OCI-LY1 (cell line): ENCODE measurements around the gene MLPH.

Experiments
- H2AFZ ChIP-seq: fragments of 200-600 bp; sonication (generic), shearing (Covaris generic); 2 replicates; pipeline ENCODE4 v1.6.0; 2014; ENCODE audit warnings: antibody characterized with exemption, mild to moderate bottlenecking, low read length
- H3F3A ChIP-seq: fragments of 200-600 bp; sonication (generic), shearing (Covaris generic); 2 replicates; pipeline ENCODE4 v1.6.0; 2014; ENCODE audit warnings: mild to moderate bottlenecking, antibody characterized with exemption, low read length, moderate library complexity; ENCODE audit not compliant: insufficient read depth
- H3K27ac ChIP-seq: fragments of 200-600 bp; sonication (generic); 2 replicates; pipeline ENCODE4 v1.5.1; 2014; ENCODE audit warnings: low read length, mixed run types, mild to moderate bottlenecking, low read depth; ENCODE audit not compliant: poor library complexity, severe bottlenecking
- H3K27me3 ChIP-seq: fragments of 200-600 bp; sonication (generic); 2 replicates; pipeline ENCODE4 v1.6.0; 2014; ENCODE audit warnings: antibody characterized with exemption, mild to moderate bottlenecking, low read length, moderate library complexity; ENCODE audit not compliant: insufficient read depth
- H3K36me3 ChIP-seq: fragments of 200-600 bp; sonication (generic); 2 replicates; pipeline ENCODE4 v1.6.1; 2014; ENCODE audit warnings: mild to moderate bottlenecking, antibody characterized with exemption, low read length, moderate library complexity, mixed read lengths; ENCODE audit not compliant: insufficient read depth
- H3K4me1 ChIP-seq: fragments of 200-600 bp; sonication (generic); 2 replicates; pipeline ENCODE4 v1.5.1; 2014; ENCODE audit warnings: mild to moderate bottlenecking, low read length, moderate library complexity; ENCODE audit not compliant: insufficient read depth, severe bottlenecking
- H3K4me2 ChIP-seq: fragments of 200-600 bp; sonication (generic), shearing (Covaris generic); 2 replicates; pipeline ENCODE4 v1.6.1; 2014; ENCODE audit warnings: low read length
- H3K4me3 ChIP-seq: fragments of 200-600 bp; sonication (generic); 2 replicates; pipeline ENCODE4 v1.5.1; 2014; ENCODE audit warnings: low read length, low read depth, mild to moderate bottlenecking, mixed read lengths; ENCODE audit not compliant: poor library complexity, severe bottlenecking
- H3K79me2 ChIP-seq: fragments of 200-600 bp; shearing (Covaris generic); 2 replicates; pipeline ENCODE4 v1.6.1; 2016; ENCODE audit warnings: mixed run types, low read length, mixed read lengths; ENCODE audit not compliant: insufficient read depth
- H3K9ac ChIP-seq: fragments of 200-600 bp; sonication (generic), shearing (Covaris generic); 2 replicates; pipeline ENCODE4 v1.6.1; 2014; ENCODE audit warnings: mild to moderate bottlenecking, low read length, mixed read lengths
- H3K9me2 ChIP-seq: fragments of 200-600 bp; sonication (generic), shearing (Covaris generic); 2 replicates; pipeline ENCODE4 v1.6.1; 2014; ENCODE audit warnings: low read depth, mild to moderate bottlenecking, low read length, mixed read lengths
- H3K9me3 ChIP-seq: fragments of 200-600 bp; shearing (Covaris generic); 2 replicates; pipeline ENCODE4 v1.6.1; 2014; ENCODE audit warnings: low read length, mixed read lengths
- H4K20me1 ChIP-seq: fragments of 200-600 bp; sonication (generic), shearing (Covaris generic); 2 replicates; pipeline ENCODE4 v1.6.0; 2016; ENCODE audit warnings: mild to moderate bottlenecking, low read length; ENCODE audit not compliant: insufficient read depth
- CTCF ChIP-seq: fragments of 200-600 bp; sonication (generic), shearing (Covaris generic); IDR thresholded peaks from 2 replicates; pipeline ENCODE4 v1.5.1; 2017; ENCODE audit warnings: mild to moderate bottlenecking, antibody characterized with exemption, low read length, moderate library complexity, mixed read lengths
- EZH2 ChIP-seq: fragments of 200-600 bp; sonication (generic), shearing (Covaris generic); IDR thresholded peaks from 2 replicates; pipeline ENCODE4 v1.8.0; 2017; ENCODE audit warnings: borderline replicate concordance, mixed run types, mild to moderate bottlenecking, antibody characterized with exemption, low read length, moderate library complexity, mixed read lengths

The MLPH gene

GRCh38 chr2:237569041-237569440, 82.0 kb downstream of the MLPH start:
- Histone ChIP-seq H3K79me2 (no peaks in the 10 kb centered on the region), H3K4me3 (no peak overlapping the region), H3K36me3 (no peaks in the 10 kb centered on the region), H3K27me3 (peaks cover 10% of the 10 kb centered on the region; the same call in 1 of the 2 replicates), H3K9me2 (no peaks in the 10 kb centered on the region), H4K20me1 (no peaks in the 10 kb centered on the region), H3K27ac (no peak overlapping the region), H3F3A (no peaks in the 10 kb centered on the region), H3K4me2 (no peak overlapping the region), H3K9me3 (no peaks in the 10 kb centered on the region), H3K4me1 (no peaks in the 10 kb centered on the region), H3K9ac (no peak overlapping the region), H2AFZ (no peak overlapping the region)
- TF ChIP-seq CTCF = no peak
- TF ChIP-seq EZH2 = no peak

- Histone ChIP-seq H3K36me3 (no peaks in the 10 kb centered on the region), H3K27me3 (peaks cover 10% of the 10 kb centered on the region; the same call in 1 of the 2 replicates), H3K9me3 (no peaks in the 10 kb centered on the region), H4K20me1 (no peaks in the 10 kb centered on the region), H3K4me2 (no peak overlapping the region), H3K9ac (no peak overlapping the region), H2AFZ (no peak overlapping the region), H3F3A (no peaks in the 10 kb centered on the region), H3K4me3 (no peak overlapping the region), H3K27ac (no peak overlapping the region), H3K4me1 (no peaks in the 10 kb centered on the region), H3K9me2 (no peaks in the 10 kb centered on the region), H3K79me2 (no peaks in the 10 kb centered on the region)
- TF ChIP-seq EZH2 (no peak), CTCF (no peak)
These were observed 82.8 kb downstream of the MLPH start for GRCh38 chr2:237569896-237570295.

- H3K36me3 ChIP-seq = no peaks in the 10 kb centered on the region
- no peaks in the 10 kb centered on the region for H3K79me2 ChIP-seq
- H3F3A ChIP-seq = no peaks in the 10 kb centered on the region
- H3K9me3 ChIP-seq = no peaks in the 10 kb centered on the region
- no peak overlapping the region for H3K4me3 ChIP-seq
- no peak for TF ChIP-seq EZH2
- TF ChIP-seq CTCF = no peak
- no peak overlapping the region for H3K4me2 ChIP-seq
- no peaks in the 10 kb centered on the region for H4K20me1 ChIP-seq
- H3K27ac ChIP-seq = no peak overlapping the region
- H2AFZ ChIP-seq = no peak overlapping the region
- H3K27me3 ChIP-seq = peaks cover 10% of the 10 kb centered on the region; the same call in 1 of the 2 replicates
- no peaks in the 10 kb centered on the region for H3K9me2 ChIP-seq
- H3K9ac ChIP-seq = no peak overlapping the region
- no peaks in the 10 kb centered on the region for H3K4me1 ChIP-seq
These were observed 83.8 kb downstream of the MLPH start for GRCh38 chr2:237570776-237571335.
